SK-N-SH (cell line): ENCODE data around the gene THBS1. TPM values are rescaled to one million over a fixed set of nuclear protein-coding genes. Genes with fewer than 3 reads are reported as not detected.

Experiments
- CTCF ChIA-PET: fragments of 300-600, 350-600 bp; formaldehyde crosslinking; extraction: SDS; loops from one replicate; lab custom pipeline; 2021; lab: Yijun Ruan, JAX
- POLR2A ChIA-PET: fragments of 350-600 bp; sonication (Branson Sonifier 250); formaldehyde crosslinking; extraction: SDS; loops from one replicate; lab custom pipeline; 2020; ENCODE audit warnings: antibody characterized with exemption, inconsistent platforms; lab: Yijun Ruan, JAX
- DNase-seq: peaks from one replicate; pipeline ENCODE4 v3.0.0; 2012
- H2AFZ ChIP-seq: fragments of 200-600 bp; sonication (generic); 2 replicates; pipeline ENCODE4 v1.8.1; 2016; ENCODE audit warnings: antibody characterized with exemption, mild to moderate bottlenecking, low read depth
- H3F3A ChIP-seq: fragments of 200-600 bp; sonication (generic); replicated peaks from 2 replicates; pipeline ENCODE3; 2016; ENCODE audit warnings: antibody characterized with exemption, mild to moderate bottlenecking; ENCODE audit not compliant: insufficient read depth
- H3K27ac ChIP-seq, 2 experiments: fragments of 200-500 bp in 1 of 2; fragments of 200-600 bp in 1 of 2; sonication (Bioruptor generic) in 1 of 2; sonication (generic), shearing (Covaris generic) in 1 of 2; 2 replicates each; pipeline versions ENCODE4 v1.5.1 to v1.6.1; 2014 to 2016; ENCODE audit warnings: low read depth in 2 of 2, inconsistent platforms in 1 of 2, low read length in 1 of 2, mild to moderate bottlenecking in 1 of 2, mixed read lengths in 1 of 2
- H3K27me3 ChIP-seq: fragments of 200-600 bp; sonication (generic), shearing (Covaris generic); 2 replicates; pipeline ENCODE4 v1.6.1; 2016; ENCODE audit warnings: mixed run types; ENCODE audit not compliant: insufficient read depth
- H3K36me3 ChIP-seq, 2 experiments: fragments of 200-500 bp in 1 of 2; fragments of 200-600 bp in 1 of 2; sonication (Bioruptor generic) in 1 of 2; sonication (generic) in 1 of 2; replicated peaks in 1 of 2; 2 replicates each; pipeline versions ENCODE3 to v1.5.1; 2014 to 2016; ENCODE audit warnings: low read length in 1 of 2, mild to moderate bottlenecking in 1 of 2; ENCODE audit not compliant: insufficient read depth in 2 of 2, control insufficient read depth in 1 of 2
- H3K4me1 ChIP-seq, 2 experiments: fragments of 200-500 bp in 1 of 2; fragments of 200-600 bp in 1 of 2; sonication (Bioruptor generic) in 1 of 2; sonication (generic), shearing (Covaris generic) in 1 of 2; 2 replicates each; pipeline versions ENCODE4 v1.5.1 to v1.6.1; 2014 to 2016; ENCODE audit warnings: low read depth in 1 of 2, low read length in 1 of 2, mixed run types in 1 of 2; ENCODE audit not compliant: insufficient read depth in 2 of 2, control insufficient read depth in 1 of 2
- H3K4me2 ChIP-seq: fragments of 200-600 bp; sonication (generic), shearing (Covaris generic); 2 replicates; pipeline ENCODE4 v1.6.1; 2017; ENCODE audit warnings: mixed run types
- H3K4me3 ChIP-seq, 2 experiments: fragments of 200-500 bp in 1 of 2; fragments of 200-600 bp in 1 of 2; sonication (Bioruptor generic) in 1 of 2; sonication (generic), shearing (Covaris generic) in 1 of 2; 2 replicates each; pipeline versions ENCODE4 v1.5.1 to v1.8.1; 2014 to 2016; ENCODE audit warnings: low read depth in 2 of 2, inconsistent platforms in 1 of 2, low read length in 1 of 2, mild to moderate bottlenecking in 1 of 2, mixed read lengths in 1 of 2, moderate library complexity in 1 of 2
- H3K79me2 ChIP-seq: fragments of 200-600 bp; sonication (generic); 2 replicates; pipeline ENCODE4 v1.8.1; 2017; ENCODE audit warnings: mild to moderate bottlenecking; ENCODE audit not compliant: insufficient read depth
- H3K9ac ChIP-seq: fragments of 200-600 bp; sonication (generic); 2 replicates; pipeline ENCODE4 v1.6.1; 2017; ENCODE audit warnings: mixed run types
- H3K9me2 ChIP-seq: fragments of 200-600 bp; sonication (generic); 2 replicates; pipeline ENCODE4 v1.6.1; 2017; ENCODE audit warnings: mixed run types
- H3K9me3 ChIP-seq: fragments of 200-600 bp; sonication (generic); 2 replicates; pipeline ENCODE4 v1.6.1; 2017; ENCODE audit warnings: mixed run types, mild to moderate bottlenecking, moderate library complexity
- H4K20me1 ChIP-seq: fragments of 200-600 bp; sonication (generic); 2 replicates; pipeline ENCODE4 v1.6.1; 2017; ENCODE audit warnings: mild to moderate bottlenecking, mixed run types; ENCODE audit not compliant: insufficient read depth
- CHD2 ChIP-seq: fragments of 150-350 bp; IDR thresholded peaks from 2 replicates; pipeline ENCODE4 v1.6.1; 2018; ENCODE audit warnings: low read length; ENCODE audit not compliant: partially characterized antibody
- ELF1 ChIP-seq: IDR thresholded peaks from 2 replicates; pipeline ENCODE4 v1.4.0; 2012
- EP300 ChIP-seq, 2 experiments: IDR thresholded peaks; 2 replicates each; pipeline versions ENCODE4 v1.4.0 to v1.6.1; 2012; ENCODE audit warnings: borderline replicate concordance in 1 of 2, low read depth in 1 of 2, low read length in 1 of 2
- EZH2phosphoT487 ChIP-seq: fragments of 200-600 bp; sonication (generic); IDR thresholded peaks from 2 replicates; pipeline ENCODE4 v1.6.1; 2017; ENCODE audit warnings: low read depth, mixed run types, mild to moderate bottlenecking, antibody characterized with exemption, moderate library complexity, borderline replicate concordance
- FOSL2 ChIP-seq: IDR thresholded peaks from 2 replicates; pipeline ENCODE4 v1.4.0; 2012; ENCODE audit warnings: low read depth, mild to moderate bottlenecking, moderate library complexity, borderline replicate concordance
- FOXJ3 ChIP-seq: sonication (generic); formaldehyde crosslinking; IDR thresholded peaks from 2 replicates; pipeline ENCODE4 v1.5.1; 2020; ENCODE audit warnings: mild to moderate bottlenecking, missing genetic modification reagents
- MEF2A ChIP-seq: IDR thresholded peaks from 2 replicates; pipeline ENCODE4 v1.4.0; 2012; ENCODE audit warnings: low read depth, borderline replicate concordance
- MXI1 ChIP-seq: IDR thresholded peaks from 2 replicates; pipeline ENCODE4 v1.6.1; 2012; ENCODE audit warnings: mild to moderate bottlenecking, low read depth, low read length, improper control_type of control experiment
- NRF1 ChIP-seq: IDR thresholded peaks from 2 replicates; pipeline ENCODE4 v1.6.1; 2012; ENCODE audit warnings: low read depth, mild to moderate bottlenecking, low read length
- RAD21 ChIP-seq: IDR thresholded peaks from 2 replicates; pipeline ENCODE4 v1.6.1; 2012; ENCODE audit warnings: mild to moderate bottlenecking, low read length
- RCOR1 ChIP-seq: fragments of 150-350 bp; IDR thresholded peaks from 2 replicates; pipeline ENCODE4 v1.6.1; 2017; ENCODE audit warnings: antibody characterized with exemption, low read length
- REST ChIP-seq: IDR thresholded peaks from 2 replicates; pipeline ENCODE4 v1.6.1; 2012; ENCODE audit warnings: mild to moderate bottlenecking, low read depth, low read length, moderate library complexity
- RFX5 ChIP-seq: IDR thresholded peaks from 2 replicates; pipeline ENCODE4 v1.6.1; 2012; ENCODE audit warnings: mild to moderate bottlenecking, improper control_type of control experiment, low read length
- RXRA ChIP-seq: IDR thresholded peaks from 2 replicates; pipeline ENCODE4 v1.4.0; 2012; ENCODE audit warnings: low read depth, mild to moderate bottlenecking, borderline replicate concordance
- WGBS: methylation state at CpG from one replicate; pipeline ENCODE4 v1.1.6; 2017; ENCODE audit warnings: low lambda C conversion rate; 5-methylcytosine and 5-hydroxymethylcytosine counted together
- polyA plus RNA-seq, 3 experiments: library from polyadenylated mRNA; depleted of rRNA; stranded (reverse); fragments of >200 nt; gene quantifications; 2 replicates each; pipeline ENCODE4 v1.2.3, GENCODE V29; 2012
- TF ChIP-seq, protein P1 (sequence below): IDR thresholded peaks from 2 replicates; pipeline ENCODE4 v1.4.0; 2012; ENCODE audit warnings: low read depth, borderline replicate concordance

Gene THBS1
- polyA plus RNA-seq, 1 of the 3 experiments (the other 2 are of a cell fraction), result 117 TPM

- H3K79me2 ChIP-seq, result no peaks in the 10 kb centered on the region
Measured at GRCh38 chr15:39552556-39552955, 28.3 kb upstream of the THBS1 start.

GRCh38 chr15:39553947-39554693, 26.8 kb upstream of the THBS1 start:
- ChIA-PET POLR2A (no interaction called here), CTCF (interaction anchor here (2.4 kb wide), 1 partner anchor 27 kb away, joined by 8 read pairs; the partner anchor contains the start of gene THBS1)
- no peaks in the 10 kb centered on the region for H3K9me3 ChIP-seq
- DNase-seq, result no peak
- WGBS, result 48% methylated on average over 2 of the region's 2 CpGs
- no peaks in the 10 kb centered on the region for H3K9me2 ChIP-seq
- H4K20me1 ChIP-seq, result no peaks in the 10 kb centered on the region
- H3F3A ChIP-seq, result no peaks in the 10 kb centered on the region
- no peak overlapping the region for H3K9ac ChIP-seq
- no peak overlapping the region for H3K4me2 ChIP-seq
- H3K27ac ChIP-seq, result no peak overlapping the region
- H2AFZ ChIP-seq, result no peak overlapping the region
- H3K79me2 ChIP-seq, result no peaks in the 10 kb centered on the region
- no peaks in the 10 kb centered on the region; a peak in 1 of 4 replicates for H3K4me1 ChIP-seq
- H3K4me3 ChIP-seq, result no peak overlapping the region
- no peaks in the 10 kb centered on the region for H3K27me3 ChIP-seq
- no peaks in the 10 kb centered on the region for H3K36me3 ChIP-seq
- no peak for TF ChIP-seq RAD21
- no peak for TF ChIP-seq FOSL2
- TF ChIP-seq NRF1, result no peak
- TF ChIP-seq EZH2phosphoT487, result no peak
- TF ChIP-seq, protein P1, sequence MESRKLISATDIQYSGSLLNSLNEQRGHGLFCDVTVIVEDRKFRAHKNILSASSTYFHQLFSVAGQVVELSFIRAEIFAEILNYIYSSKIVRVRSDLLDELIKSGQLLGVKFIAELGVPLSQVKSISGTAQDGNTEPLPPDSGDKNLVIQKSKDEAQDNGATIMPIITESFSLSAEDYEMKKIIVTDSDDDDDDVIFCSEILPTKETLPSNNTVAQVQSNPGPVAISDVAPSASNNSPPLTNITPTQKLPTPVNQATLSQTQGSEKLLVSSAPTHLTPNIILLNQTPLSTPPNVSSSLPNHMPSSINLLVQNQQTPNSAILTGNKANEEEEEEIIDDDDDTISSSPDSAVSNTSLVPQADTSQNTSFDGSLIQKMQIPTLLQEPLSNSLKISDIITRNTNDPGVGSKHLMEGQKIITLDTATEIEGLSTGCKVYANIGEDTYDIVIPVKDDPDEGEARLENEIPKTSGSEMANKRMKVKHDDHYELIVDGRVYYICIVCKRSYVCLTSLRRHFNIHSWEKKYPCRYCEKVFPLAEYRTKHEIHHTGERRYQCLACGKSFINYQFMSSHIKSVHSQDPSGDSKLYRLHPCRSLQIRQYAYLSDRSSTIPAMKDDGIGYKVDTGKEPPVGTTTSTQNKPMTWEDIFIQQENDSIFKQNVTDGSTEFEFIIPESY, result no peak
- TF ChIP-seq REST, result no peak
- no peak for TF ChIP-seq RXRA

More at GRCh38 chr15:39552556-39552955, 28.3 kb upstream of the THBS1 start:
- Histone ChIP-seq H3K9ac (no peak overlapping the region), H4K20me1 (no peaks in the 10 kb centered on the region), H3K36me3 (no peaks in the 10 kb centered on the region), H3K4me2 (no peak overlapping the region), H3K4me3 (no peak overlapping the region), H2AFZ (no peak overlapping the region), H3K27ac (no peak overlapping the region), H3F3A (no peaks in the 10 kb centered on the region), H3K27me3 (no peaks in the 10 kb centered on the region), H3K9me2 (no peaks in the 10 kb centered on the region), H3K9me3 (no peaks in the 10 kb centered on the region), H3K4me1 (no peaks in the 10 kb centered on the region; a peak in 1 of 4 replicates)
- TF ChIP-seq RFX5, result no peak
- no peak for TF ChIP-seq EP300 (IDR thresholded peaks at IDR 0.05; ENCODE audit: borderline replicate concordance in 1 of 2, low read depth in 1 of 2, low read length in 1 of 2)
- TF ChIP-seq CHD2, result no peak
- TF ChIP-seq RXRA, result no peak
- no peak for TF ChIP-seq ELF1
- TF ChIP-seq REST, result no peak
- TF ChIP-seq FOXJ3 (CRISPR knock-in tag), result no peak
- TF ChIP-seq RCOR1, result no peak
- TF ChIP-seq MEF2A, result no peak
- no peak for TF ChIP-seq MXI1
- POLR2A ChIA-PET, result no interaction called here
- CTCF ChIA-PET, result interaction anchor here (2.4 kb wide), 1 partner anchor 28 kb away, joined by 8 read pairs; the partner anchor contains the start of gene THBS1
- WGBS, result 63% methylated on average over 2 of the region's 2 CpGs
- no peak for DNase-seq
